GM23338 (cell line): Measurements from ENCODE around the gene SH2D4B. TPM values are rescaled to one million over a fixed set of nuclear protein-coding genes. Genes with fewer than 3 reads are reported as not detected.
A peak's percentile ranks its signal among the peaks of the same experiment; 100 is the strongest.

ENCODE experiments used
- ATAC-seq: fragments of 200-7000 bp; cut with Tn5 transposase; 3 replicates; pipeline ENCODE4 v1.9.1; 2020
- DNase-seq: peaks from one replicate; pipeline ENCODE4 v3.0.0-alpha.2; 2015; ENCODE audit warnings: low spot score
- H2AFZ ChIP-seq: fragments of 200-600 bp; sonication (generic); 2 replicates; pipeline ENCODE4 v1.8.0; 2016; ENCODE audit warnings: antibody characterized with exemption, mild to moderate bottlenecking, moderate library complexity
- H3F3A ChIP-seq: fragments of 200-600 bp; sonication (generic); replicated peaks from 2 replicates; pipeline ENCODE4 v1.8.0; 2017; ENCODE audit warnings: antibody characterized with exemption, mixed run types, low read depth
- H3K27ac ChIP-seq: fragments of 200-600 bp; sonication (generic); 2 replicates; pipeline ENCODE4 v1.6.1; 2016; ENCODE audit warnings: low read depth
- H3K27me3 ChIP-seq: fragments of 200-600 bp; sonication (generic); 2 replicates; pipeline ENCODE4 v1.8.0; 2016; ENCODE audit warnings: mild to moderate bottlenecking, mixed run types, moderate library complexity; ENCODE audit not compliant: insufficient read depth
- H3K36me3 ChIP-seq: fragments of 200-600 bp; sonication (generic); 2 replicates; pipeline ENCODE4 v1.8.0; 2016; ENCODE audit warnings: mild to moderate bottlenecking; ENCODE audit not compliant: insufficient read depth
- H3K4me1 ChIP-seq: fragments of 200-600 bp; sonication (generic); 2 replicates; pipeline ENCODE4 v1.8.0; 2016; ENCODE audit warnings: mild to moderate bottlenecking, moderate library complexity; ENCODE audit not compliant: insufficient read depth
- H3K4me2 ChIP-seq: fragments of 200-600 bp; sonication (generic); 2 replicates; pipeline ENCODE4 v1.7.1; 2017; ENCODE audit warnings: mixed run types
- H3K4me3 ChIP-seq: fragments of 200-600 bp; sonication (generic); 2 replicates; pipeline ENCODE4 v1.6.1; 2016; ENCODE audit warnings: mixed run types
- H3K79me2 ChIP-seq: fragments of 200-600 bp; sonication (generic); replicated peaks from 2 replicates; pipeline ENCODE4 v1.8.0; 2017; ENCODE audit warnings: mild to moderate bottlenecking; ENCODE audit not compliant: insufficient read depth
- H3K9me2 ChIP-seq: fragments of 200-600 bp; sonication (generic); 2 replicates; pipeline ENCODE4 v1.8.0; 2017; ENCODE audit not compliant: insufficient read depth
- H4K20me1 ChIP-seq: fragments of 200-600 bp; sonication (generic); replicated peaks from 2 replicates; pipeline ENCODE4 v1.8.0; 2017; ENCODE audit warnings: mild to moderate bottlenecking; ENCODE audit not compliant: insufficient read depth
- H3K27ac Mint-ChIP-seq: 2 replicates; pipeline ENCODE4 v1.8.0; 2020; ENCODE audit warnings: inconsistent platforms, mild to moderate bottlenecking, moderate library complexity, mixed read lengths
- H3K27me3 Mint-ChIP-seq: 3 replicates; pipeline ENCODE4 v1.8.0; 2022; ENCODE audit warnings: low read depth, mild to moderate bottlenecking, moderate library complexity, mixed read lengths, inconsistent platforms; ENCODE audit not compliant: insufficient read depth, poor library complexity
- H3K36me3 Mint-ChIP-seq: 3 replicates; pipeline ENCODE4 v1.8.0; 2021; ENCODE audit warnings: low read depth, mild to moderate bottlenecking, inconsistent platforms, moderate library complexity, mixed read lengths
- H3K4me1 Mint-ChIP-seq: 3 replicates; pipeline ENCODE4 v1.8.0; 2020; ENCODE audit warnings: mild to moderate bottlenecking, inconsistent platforms, mixed read lengths
- H3K4me3 Mint-ChIP-seq: 3 replicates; pipeline ENCODE4 v1.8.0; 2021; ENCODE audit warnings: moderate library complexity, mild to moderate bottlenecking, inconsistent platforms, mixed read lengths
- H3K9me3 Mint-ChIP-seq: 3 replicates; pipeline ENCODE4 v1.8.0; 2020; ENCODE audit warnings: moderate library complexity, mild to moderate bottlenecking, inconsistent platforms, mixed read lengths
- CREB1 ChIP-seq: fragments of 250-450 bp; sonication (Bioruptor Pico); IDR thresholded peaks from 2 replicates; pipeline ENCODE4 v1.5.0; 2020; ENCODE audit warnings: low read depth, mild to moderate bottlenecking, moderate library complexity
- EZH2phosphoT487 ChIP-seq: fragments of 200-600 bp; sonication (generic); IDR thresholded peaks from one replicate; pipeline ENCODE4 v1.8.1; 2018; ENCODE audit warnings: antibody characterized with exemption; ENCODE audit not compliant: unreplicated experiment
- NANOG ChIP-seq: IDR thresholded peaks from 2 replicates; pipeline ENCODE4 v1.6.1; 2016; ENCODE audit warnings: antibody characterized with exemption, borderline replicate concordance
- POLR2AphosphoS5 ChIP-seq: IDR thresholded peaks from 2 replicates; pipeline ENCODE4 v1.6.1; 2016; ENCODE audit warnings: antibody characterized with exemption, low read depth
- ZNF331 ChIP-seq: fragments of 250-450 bp; sonication (Bioruptor Pico); IDR thresholded peaks from 2 replicates; pipeline ENCODE4 v1.5.0; 2020; ENCODE audit warnings: low read depth, mild to moderate bottlenecking, moderate library complexity
- polyA plus RNA-seq: library from polyadenylated mRNA; unstranded; fragments of >200 nt; fragmentation: Nextera tagmentation; extraction: Ambion mirVana; gene quantifications from 2 replicates; pipeline ENCODE4 v1.2.1, GENCODE V29; 2016
- total RNA-seq: library from RNA; depleted of rRNA; stranded (reverse); fragments of >200 nt; shearing (Covaris generic); gene quantifications from 2 replicates; pipeline ENCODE4 v1.2.3, GENCODE V29; 2014
- TF ChIP-seq, protein P1 (sequence below): fragments of 250-450 bp; sonication (Bioruptor Pico); IDR thresholded peaks from 2 replicates; pipeline ENCODE4 v1.5.0; 2020; ENCODE audit warnings: mild to moderate bottlenecking, moderate library complexity
- TF ChIP-seq, protein P2 (sequence below): IDR thresholded peaks from 2 replicates; pipeline ENCODE4 v1.6.1; 2016; ENCODE audit warnings: antibody characterized with exemption

Gene SH2D4B
- total and polyA plus RNA-seq, 2 experiments from 2014 or later: 0.08 TPM; not detected in 1

DNA sequence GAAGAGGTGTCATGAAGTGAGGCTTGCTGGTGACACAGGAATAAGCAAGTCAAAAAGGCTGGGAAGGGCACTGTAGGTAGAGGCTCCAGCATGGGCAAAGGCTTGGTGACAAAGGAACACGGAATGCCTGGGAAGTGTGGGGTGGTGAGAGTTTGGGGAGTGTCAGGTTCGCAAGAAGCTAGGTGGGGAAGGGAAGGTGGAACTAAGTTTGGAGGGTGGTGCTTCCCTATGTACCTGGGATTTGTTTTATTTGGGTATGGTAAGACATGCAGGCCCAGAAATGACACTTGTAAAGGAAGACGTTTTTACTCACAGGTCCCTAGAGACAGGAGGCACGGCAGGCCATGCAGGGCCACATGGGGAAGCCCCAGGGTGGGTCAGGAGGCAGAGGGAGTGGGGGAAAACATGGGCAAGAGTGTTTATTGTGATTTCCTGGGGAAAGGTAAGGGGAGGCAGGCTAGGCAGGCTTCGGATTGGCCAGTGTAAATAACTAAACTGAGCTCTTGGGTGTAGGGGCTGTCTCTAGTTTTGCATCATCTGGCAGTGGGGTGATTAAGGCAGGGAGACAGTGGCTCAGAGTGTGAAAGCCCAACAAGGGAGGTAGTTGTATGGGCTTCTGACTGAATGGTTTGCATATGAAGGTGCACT is 52.1 kb downstream of the SH2D4B start:
- Mint-ChIP-seq H3K4me3 (no peak overlapping the region), H3K27ac (no peak overlapping the region; the same call in 1 of the 2 replicates)
- DNase-seq: no peak

More for the DNA sequence above, 52.1 kb downstream of the SH2D4B start:
- Mint-ChIP-seq H3K27me3 (peaks cover 6% of the 10 kb centered on the region), H3K36me3 (peaks cover 7% of the 10 kb centered on the region), H3K9me3 (peaks cover 16% of the 10 kb centered on the region), H3K4me1 (peaks cover 12% of the 10 kb centered on the region; the same call in 2 of the 3 replicates)
- H3K4me3 ChIP-seq: no peak overlapping the region
- H3K27ac ChIP-seq: no peak overlapping the region
- H3K4me2 ChIP-seq: no peak overlapping the region
- H3K79me2 ChIP-seq: no peaks in the 10 kb centered on the region
- H2AFZ ChIP-seq: peak overlapping the region; percentile 72; the same call in 1 of the 2 replicates
- no peaks in the 10 kb centered on the region for H3F3A ChIP-seq
- H3K9me2 ChIP-seq: 0 out of 2 replicates have a peak, but pooled peaks cover 2% of the 10 kb centered on the region
- no peaks in the 10 kb centered on the region for H3K4me1 ChIP-seq
- no peaks in the 10 kb centered on the region for H4K20me1 ChIP-seq
- H3K27me3 ChIP-seq: no peaks in the 10 kb centered on the region
- peak; percentile 51 for ATAC-seq
- H3K36me3 ChIP-seq: no peaks in the 10 kb centered on the region
- TF ChIP-seq ZNF331 (CRISPR knock-in tag): no peak
- no peak for TF ChIP-seq EZH2phosphoT487
- TF ChIP-seq POLR2AphosphoS5: no peak
- TF ChIP-seq, protein P1, sequence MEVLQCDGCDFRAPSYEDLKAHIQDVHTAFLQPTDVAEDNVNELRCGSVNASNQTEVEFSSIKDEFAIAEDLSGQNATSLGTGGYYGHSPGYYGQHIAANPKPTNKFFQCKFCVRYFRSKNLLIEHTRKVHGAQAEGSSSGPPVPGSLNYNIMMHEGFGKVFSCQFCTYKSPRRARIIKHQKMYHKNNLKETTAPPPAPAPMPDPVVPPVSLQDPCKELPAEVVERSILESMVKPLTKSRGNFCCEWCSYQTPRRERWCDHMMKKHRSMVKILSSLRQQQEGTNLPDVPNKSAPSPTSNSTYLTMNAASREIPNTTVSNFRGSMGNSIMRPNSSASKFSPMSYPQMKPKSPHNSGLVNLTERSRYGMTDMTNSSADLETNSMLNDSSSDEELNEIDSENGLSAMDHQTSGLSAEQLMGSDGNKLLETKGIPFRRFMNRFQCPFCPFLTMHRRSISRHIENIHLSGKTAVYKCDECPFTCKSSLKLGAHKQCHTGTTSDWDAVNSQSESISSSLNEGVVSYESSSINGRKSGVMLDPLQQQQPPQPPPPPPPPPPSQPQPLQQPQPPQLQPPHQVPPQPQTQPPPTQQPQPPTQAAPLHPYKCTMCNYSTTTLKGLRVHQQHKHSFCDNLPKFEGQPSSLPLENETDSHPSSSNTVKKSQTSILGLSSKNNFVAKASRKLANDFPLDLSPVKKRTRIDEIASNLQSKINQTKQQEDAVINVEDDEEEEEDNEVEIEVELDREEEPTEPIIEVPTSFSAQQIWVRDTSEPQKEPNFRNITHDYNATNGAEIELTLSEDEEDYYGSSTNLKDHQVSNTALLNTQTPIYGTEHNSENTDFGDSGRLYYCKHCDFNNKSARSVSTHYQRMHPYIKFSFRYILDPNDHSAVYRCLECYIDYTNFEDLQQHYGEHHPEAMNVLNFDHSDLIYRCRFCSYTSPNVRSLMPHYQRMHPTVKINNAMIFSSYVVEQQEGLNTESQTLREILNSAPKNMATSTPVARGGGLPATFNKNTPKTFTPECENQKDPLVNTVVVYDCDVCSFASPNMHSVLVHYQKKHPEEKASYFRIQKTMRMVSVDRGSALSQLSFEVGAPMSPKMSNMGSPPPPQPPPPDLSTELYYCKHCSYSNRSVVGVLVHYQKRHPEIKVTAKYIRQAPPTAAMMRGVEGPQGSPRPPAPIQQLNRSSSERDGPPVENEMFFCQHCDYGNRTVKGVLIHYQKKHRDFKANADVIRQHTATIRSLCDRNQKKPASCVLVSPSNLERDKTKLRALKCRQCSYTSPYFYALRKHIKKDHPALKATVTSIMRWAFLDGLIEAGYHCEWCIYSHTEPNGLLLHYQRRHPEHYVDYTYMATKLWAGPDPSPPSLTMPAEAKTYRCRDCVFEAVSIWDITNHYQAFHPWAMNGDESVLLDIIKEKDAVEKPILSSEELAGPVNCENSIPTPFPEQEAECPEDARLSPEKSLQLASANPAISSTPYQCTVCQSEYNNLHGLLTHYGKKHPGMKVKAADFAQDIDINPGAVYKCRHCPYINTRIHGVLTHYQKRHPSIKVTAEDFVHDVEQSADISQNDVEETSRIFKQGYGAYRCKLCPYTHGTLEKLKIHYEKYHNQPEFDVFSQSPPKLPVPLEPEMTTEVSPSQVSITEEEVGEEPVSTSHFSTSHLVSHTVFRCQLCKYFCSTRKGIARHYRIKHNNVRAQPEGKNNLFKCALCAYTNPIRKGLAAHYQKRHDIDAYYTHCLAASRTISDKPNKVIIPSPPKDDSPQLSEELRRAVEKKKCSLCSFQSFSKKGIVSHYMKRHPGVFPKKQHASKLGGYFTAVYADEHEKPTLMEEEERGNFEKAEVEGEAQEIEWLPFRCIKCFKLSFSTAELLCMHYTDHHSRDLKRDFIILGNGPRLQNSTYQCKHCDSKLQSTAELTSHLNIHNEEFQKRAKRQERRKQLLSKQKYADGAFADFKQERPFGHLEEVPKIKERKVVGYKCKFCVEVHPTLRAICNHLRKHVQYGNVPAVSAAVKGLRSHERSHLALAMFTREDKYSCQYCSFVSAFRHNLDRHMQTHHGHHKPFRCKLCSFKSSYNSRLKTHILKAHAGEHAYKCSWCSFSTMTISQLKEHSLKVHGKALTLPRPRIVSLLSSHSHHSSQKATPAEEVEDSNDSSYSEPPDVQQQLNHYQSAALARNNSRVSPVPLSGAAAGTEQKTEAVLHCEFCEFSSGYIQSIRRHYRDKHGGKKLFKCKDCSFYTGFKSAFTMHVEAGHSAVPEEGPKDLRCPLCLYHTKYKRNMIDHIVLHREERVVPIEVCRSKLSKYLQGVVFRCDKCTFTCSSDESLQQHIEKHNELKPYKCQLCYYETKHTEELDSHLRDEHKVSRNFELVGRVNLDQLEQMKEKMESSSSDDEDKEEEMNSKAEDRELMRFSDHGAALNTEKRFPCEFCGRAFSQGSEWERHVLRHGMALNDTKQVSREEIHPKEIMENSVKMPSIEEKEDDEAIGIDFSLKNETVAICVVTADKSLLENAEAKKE (CRISPR knock-in tag): no peak
- TF ChIP-seq, protein P2, sequence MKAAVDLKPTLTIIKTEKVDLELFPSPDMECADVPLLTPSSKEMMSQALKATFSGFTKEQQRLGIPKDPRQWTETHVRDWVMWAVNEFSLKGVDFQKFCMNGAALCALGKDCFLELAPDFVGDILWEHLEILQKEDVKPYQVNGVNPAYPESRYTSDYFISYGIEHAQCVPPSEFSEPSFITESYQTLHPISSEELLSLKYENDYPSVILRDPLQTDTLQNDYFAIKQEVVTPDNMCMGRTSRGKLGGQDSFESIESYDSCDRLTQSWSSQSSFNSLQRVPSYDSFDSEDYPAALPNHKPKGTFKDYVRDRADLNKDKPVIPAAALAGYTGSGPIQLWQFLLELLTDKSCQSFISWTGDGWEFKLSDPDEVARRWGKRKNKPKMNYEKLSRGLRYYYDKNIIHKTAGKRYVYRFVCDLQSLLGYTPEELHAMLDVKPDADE: no peak
- TF ChIP-seq NANOG: no peak
- no peak for TF ChIP-seq CREB1 (CRISPR knock-in tag)
